GM12801 (cell line): Measurements from ENCODE around the gene HASPIN.

Source experiments
- CTCF ChIP-seq: IDR thresholded peaks from one replicate; pipeline ENCODE4 v1.5.1; 2011; ENCODE audit warnings: control low read depth; ENCODE audit not compliant: insufficient read length; ENCODE audit errors: extremely low read depth

HASPIN gene

DNA sequence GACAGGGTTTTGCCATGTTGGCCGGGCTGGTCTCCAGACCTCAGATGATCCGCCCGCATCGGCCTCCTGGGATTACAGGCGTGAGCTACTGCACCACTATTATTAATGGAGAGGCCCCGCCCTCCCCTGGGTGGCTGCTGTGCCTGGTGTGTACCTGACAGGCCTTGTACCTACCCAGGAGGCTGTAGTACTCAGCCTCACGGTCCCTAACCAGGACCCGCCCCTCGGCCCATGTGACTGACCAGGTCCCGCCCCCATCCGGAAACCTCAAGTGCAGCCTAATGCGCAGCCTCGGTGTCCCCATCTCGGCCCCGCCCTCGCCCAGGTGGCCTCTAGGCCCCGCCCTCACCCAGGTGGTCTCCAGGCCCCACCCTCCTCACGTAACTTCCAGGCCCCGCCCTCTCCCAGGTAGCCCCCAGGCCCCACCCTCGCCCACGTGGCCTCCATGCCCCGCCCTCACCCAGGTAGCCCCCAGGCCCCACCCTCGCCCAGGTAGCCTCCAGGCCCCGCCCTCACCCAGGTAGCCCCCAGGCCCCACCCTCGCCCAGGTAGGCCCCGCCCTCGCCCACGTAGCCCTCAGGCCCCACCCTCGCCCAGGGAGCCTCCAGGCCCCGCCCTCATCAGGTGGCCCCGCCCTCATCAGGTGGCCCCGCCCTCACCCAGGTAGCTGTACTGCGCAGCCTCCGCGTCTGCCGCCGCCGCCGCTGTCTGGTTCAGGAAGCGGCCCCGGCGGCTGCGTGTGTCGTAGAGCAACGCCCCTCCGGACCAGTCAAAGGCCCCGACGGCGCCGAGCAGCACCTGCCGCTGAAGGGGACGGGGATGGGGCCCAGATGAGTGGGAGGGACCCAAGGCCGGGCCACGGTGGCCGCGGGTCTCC lies 31.0 kb downstream of the HASPIN start:
- TF ChIP-seq CTCF = no peak

DNA sequence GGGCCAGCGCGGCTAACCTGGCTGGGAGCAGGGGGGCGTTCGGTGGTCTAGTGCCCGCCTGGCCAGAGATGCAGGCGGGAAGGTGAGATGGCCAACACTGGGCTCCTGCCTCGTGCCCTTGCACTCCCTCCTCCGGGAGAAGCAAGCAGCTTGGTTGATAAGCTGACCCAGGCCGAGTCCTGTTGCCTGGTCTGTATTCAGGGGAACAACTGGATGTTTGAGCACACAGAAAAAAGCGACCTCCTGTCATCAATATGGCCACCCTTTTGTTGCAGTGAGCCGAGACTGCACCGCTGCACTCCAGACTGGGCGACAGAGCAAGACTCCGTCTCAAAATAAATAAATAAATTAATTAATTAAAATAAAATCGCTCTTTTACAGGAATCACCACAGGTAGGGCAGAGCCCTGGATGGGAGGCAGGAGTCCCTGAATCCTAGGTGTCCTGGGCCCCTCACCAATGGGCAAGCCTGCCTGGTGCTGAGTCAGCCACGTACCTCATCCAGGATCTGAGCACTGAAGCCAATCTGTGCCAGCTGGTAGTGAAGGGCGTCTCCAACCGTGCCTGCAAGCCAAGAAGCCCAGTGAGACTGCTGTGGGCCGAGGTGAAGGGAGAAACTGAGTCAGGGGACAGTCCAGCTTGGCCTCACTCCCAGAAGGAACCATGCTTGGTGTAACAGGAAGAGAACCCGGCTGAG lies 31.8 kb downstream of the HASPIN start:
- TF ChIP-seq CTCF = no peak

DNA sequence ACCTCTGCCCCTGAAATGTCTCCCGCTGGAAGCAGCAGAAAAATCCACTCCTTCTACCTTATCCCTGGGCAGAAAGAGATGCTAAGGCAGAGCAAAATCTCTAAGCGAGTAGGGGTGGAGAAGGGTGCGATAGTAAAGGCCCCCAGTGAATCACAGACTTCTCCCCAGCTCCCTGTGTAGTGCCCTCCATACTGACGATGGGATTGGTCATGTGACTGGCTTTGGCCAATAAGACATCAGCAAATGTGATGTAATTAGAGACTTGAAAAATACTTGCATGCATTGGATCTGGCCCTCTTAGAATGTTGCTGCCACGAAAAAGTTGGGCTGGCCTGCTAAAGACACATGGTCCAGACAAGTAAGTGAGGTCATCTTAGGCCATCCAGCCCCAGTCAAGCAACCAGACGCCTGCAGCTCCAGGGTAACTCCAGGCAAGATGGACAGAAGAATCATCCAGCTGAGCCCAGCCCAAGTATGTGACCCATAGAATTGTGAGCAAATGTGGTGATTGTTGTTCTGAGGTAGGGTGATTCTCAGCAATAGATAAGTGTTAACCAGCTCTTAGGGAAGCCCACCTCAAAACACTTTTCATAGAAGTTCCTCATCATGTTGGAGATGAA lies 36.0 kb downstream of the HASPIN start:
- no peak for TF ChIP-seq CTCF

- no peak for TF ChIP-seq CTCF
Measured at GRCh38 chr17:3761036-3761917, 37.6 kb downstream of the HASPIN start.

DNA sequence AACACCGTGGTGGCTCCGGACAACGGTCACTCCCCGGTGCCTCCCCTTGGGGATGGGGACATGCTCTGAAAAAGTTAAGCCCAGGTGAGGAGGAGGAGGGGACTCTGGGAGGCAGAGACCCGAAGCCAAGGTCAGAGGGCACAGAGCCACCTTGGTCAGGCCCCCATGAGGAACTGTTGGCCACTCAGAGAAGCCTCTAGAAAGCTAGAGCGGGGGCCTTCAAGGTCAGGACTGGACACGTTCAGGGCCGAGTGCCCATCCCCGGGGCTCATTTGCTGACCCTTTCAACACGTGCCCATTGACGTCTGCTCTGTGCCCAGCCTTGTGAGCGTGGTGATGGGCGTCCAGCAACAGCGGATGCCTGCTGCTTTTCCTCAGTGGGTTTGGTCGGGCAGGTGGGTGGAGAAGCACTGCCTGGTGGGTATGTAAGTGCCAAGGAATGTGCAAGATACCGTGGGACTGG lies 38.2 kb downstream of the HASPIN start:
- TF ChIP-seq CTCF = no peak

GRCh38 chr17:3762922-3763776 lies 39.4 kb downstream of the HASPIN start:
- TF ChIP-seq CTCF = no peak
